H9 (cell line): Measurements from ENCODE around the gene PLXNA1. TPM values are rescaled to one million over a fixed set of nuclear protein-coding genes. Genes with fewer than 3 reads are reported as not detected.

Experiments used
- DNase-seq: peaks from one replicate; pipeline ENCODE4 v3.0.0-alpha.2; 2017
- H2AFZ ChIP-seq: one replicate; pipeline ENCODE4 v1.6.1; 2013; ENCODE audit warnings: mild to moderate bottlenecking, low read length, control low read depth, moderate library complexity
- H2AK5ac ChIP-seq: 2 replicates; pipeline ENCODE4 v1.6.1; 2013; ENCODE audit warnings: low read length, control low read depth, mixed read lengths; ENCODE audit not compliant: insufficient read length
- H2BK120ac ChIP-seq: one replicate; pipeline ENCODE4 v1.6.1; 2013; ENCODE audit warnings: low read depth, mild to moderate bottlenecking, low read length, control low read depth, inconsistent platforms; ENCODE audit not compliant: poor library complexity, severe bottlenecking
- H2BK12ac ChIP-seq: 2 replicates; pipeline ENCODE4 v1.6.1; 2013; ENCODE audit warnings: low read length, control low read depth, mixed read lengths, low read depth; ENCODE audit not compliant: insufficient read length
- H2BK15ac ChIP-seq: 2 replicates; pipeline ENCODE4 v1.6.1; 2013; ENCODE audit warnings: low read depth, low read length, control low read depth
- H2BK20ac ChIP-seq: one replicate; pipeline ENCODE4 v1.6.1; 2013; ENCODE audit warnings: low read depth, mild to moderate bottlenecking, low read length, control low read depth, inconsistent platforms; ENCODE audit not compliant: poor library complexity, severe bottlenecking
- H2BK5ac ChIP-seq: 2 replicates; pipeline ENCODE4 v1.6.1; 2013; ENCODE audit warnings: low read length, control low read depth, mixed read lengths; ENCODE audit not compliant: insufficient read length
- H3K14ac ChIP-seq: 2 replicates; pipeline ENCODE4 v1.6.1; 2013; ENCODE audit warnings: low read length, control low read depth; ENCODE audit not compliant: insufficient read depth
- H3K18ac ChIP-seq: 2 replicates; pipeline ENCODE4 v1.6.1; 2013; ENCODE audit warnings: low read depth, mild to moderate bottlenecking, mixed read lengths, low read length, control low read depth; ENCODE audit not compliant: insufficient read length
- H3K23ac ChIP-seq: 2 replicates; pipeline ENCODE4 v1.6.1; 2013; ENCODE audit warnings: low read length, control low read depth, mixed read lengths, low read depth; ENCODE audit not compliant: insufficient read length
- H3K23me2 ChIP-seq: 2 replicates; pipeline ENCODE4 v1.6.1; 2013; ENCODE audit warnings: low read depth, mild to moderate bottlenecking, mixed read lengths, low read length, control low read depth; ENCODE audit not compliant: insufficient read length, poor library complexity, severe bottlenecking
- H3K27ac ChIP-seq: 2 replicates; pipeline ENCODE4 v1.5.1; 2013; ENCODE audit warnings: low read length, control low read depth, mixed read lengths, low read depth; ENCODE audit not compliant: insufficient read length
- H3K27me3 ChIP-seq: 2 replicates; pipeline ENCODE4 v1.6.1; 2013; ENCODE audit warnings: low read length, control low read depth, inconsistent platforms; ENCODE audit not compliant: insufficient read depth
- H3K4ac ChIP-seq: 2 replicates; pipeline ENCODE4 v1.6.1; 2013; ENCODE audit warnings: low read depth, mild to moderate bottlenecking, control low read depth, inconsistent platforms, low read length, moderate library complexity
- H3K4me1 ChIP-seq: 2 replicates; pipeline ENCODE4 v1.6.1; 2013; ENCODE audit warnings: low read length, control low read depth, inconsistent platforms; ENCODE audit not compliant: insufficient read depth
- H3K4me2 ChIP-seq: 2 replicates; pipeline ENCODE4 v1.6.1; 2013; ENCODE audit warnings: low read length, control low read depth, mixed read lengths; ENCODE audit not compliant: insufficient read length, insufficient read depth
- H3K56ac ChIP-seq: 2 replicates; pipeline ENCODE4 v1.6.1; 2013; ENCODE audit warnings: low read depth, mild to moderate bottlenecking, mixed read lengths, low read length, control low read depth; ENCODE audit not compliant: insufficient read length
- H3K79me1 ChIP-seq: 2 replicates; pipeline ENCODE4 v1.6.1; 2013; ENCODE audit warnings: low read depth, mild to moderate bottlenecking, moderate library complexity, low read length, control low read depth, inconsistent platforms; ENCODE audit not compliant: insufficient read depth, poor library complexity, severe bottlenecking
- H3K79me2 ChIP-seq: 2 replicates; pipeline ENCODE4 v1.6.1; 2013; ENCODE audit warnings: low read length, control low read depth, inconsistent platforms; ENCODE audit not compliant: insufficient read depth
- H3K9ac ChIP-seq: 2 replicates; pipeline ENCODE4 v1.6.1; 2013; ENCODE audit warnings: low read length, control low read depth, mixed read lengths; ENCODE audit not compliant: insufficient read length; ENCODE audit errors: extremely low read depth
- H3K9me3 ChIP-seq: one replicate; pipeline ENCODE4 v1.6.1; 2013; ENCODE audit warnings: low read depth, low read length, inconsistent platforms; ENCODE audit not compliant: control insufficient read depth
- H3T11ph ChIP-seq: one replicate; pipeline ENCODE4 v1.6.1; 2013; ENCODE audit warnings: mild to moderate bottlenecking, low read length, control low read depth, inconsistent platforms
- H4K20me1 ChIP-seq: one replicate; pipeline ENCODE4 v1.6.1; 2013; ENCODE audit not compliant: control insufficient read depth, insufficient read length, insufficient read depth
- H4K5ac ChIP-seq: 2 replicates; pipeline ENCODE4 v1.6.1; 2013; ENCODE audit warnings: low read depth, mild to moderate bottlenecking, mixed read lengths, low read length, control low read depth; ENCODE audit not compliant: insufficient read length
- H4K8ac ChIP-seq: replicated peaks from 2 replicates; pipeline ENCODE4 v1.6.1; 2013; ENCODE audit warnings: low read length, control low read depth, mixed read lengths, low read depth; ENCODE audit not compliant: insufficient read length
- H4K91ac ChIP-seq: 2 replicates; pipeline ENCODE4 v1.6.1; 2013; ENCODE audit warnings: low read depth, mild to moderate bottlenecking, moderate library complexity, mixed read lengths, low read length, control low read depth; ENCODE audit not compliant: insufficient read length
- H3K27ac Mint-ChIP-seq, 3 experiments: 2 replicates in 2 of 3; 3 replicates in 1 of 3; pipeline ENCODE4 v1.8.0; 2020 to 2021; ENCODE audit warnings: mixed read lengths in 3 of 3, mild to moderate bottlenecking in 1 of 3, moderate library complexity in 1 of 3
- H3K27me3 Mint-ChIP-seq: 2 replicates; pipeline ENCODE4 v1.8.0; 2021; ENCODE audit warnings: low read depth, mild to moderate bottlenecking, moderate library complexity, mixed read lengths
- H3K36me3 Mint-ChIP-seq, 3 experiments: 2 replicates in 2 of 3; 3 replicates in 1 of 3; pipeline ENCODE4 v1.8.0; 2020 to 2021; ENCODE audit warnings: low read depth in 3 of 3, mixed read lengths in 3 of 3; ENCODE audit not compliant: insufficient read depth in 1 of 3
- H3K4me1 Mint-ChIP-seq, 2 experiments: 2 replicates each; pipeline ENCODE4 v1.8.0; 2020; ENCODE audit warnings: mixed read lengths in 2 of 2
- H3K4me3 Mint-ChIP-seq, 2 experiments: 2 replicates in 1 of 2; 3 replicates in 1 of 2; pipeline ENCODE4 v1.8.0; 2020 to 2021; ENCODE audit warnings: mild to moderate bottlenecking in 2 of 2, mixed read lengths in 2 of 2, moderate library complexity in 1 of 2
- H3K9me3 Mint-ChIP-seq, 2 experiments: 2 replicates in 1 of 2; 3 replicates in 1 of 2; pipeline ENCODE4 v1.8.0; 2020; ENCODE audit warnings: mild to moderate bottlenecking in 2 of 2, mixed read lengths in 2 of 2, moderate library complexity in 1 of 2
- CTCF ChIP-seq: fragments of 200-600 bp; sonication (generic); conservative IDR thresholded peaks from 3 replicates; pipeline ENCODE4 v1.8.0; 2021; ENCODE audit warnings: antibody characterized with exemption, mild to moderate bottlenecking
- WGBS: extraction: QIAGEN DNeasy Blood & Tissue Kit; methylation state at CpG from one replicate; pipeline ENCODE4 v1.1.7; 2013; ENCODE audit warnings: missing lambda C conversion rate, low lambda C conversion rate, mixed read lengths; ENCODE audit not compliant: insufficient read length; ENCODE audit errors: extremely low coverage; 5-methylcytosine and 5-hydroxymethylcytosine counted together
- total RNA-seq: library from RNA; stranded (reverse); gene quantifications from 2 replicates; pipeline ENCODE4 v1.2.1, GENCODE V29; 2021

PLXNA1 gene
- total RNA-seq, 1 experiment from 2014 or later, result 42.1 TPM

DNA sequence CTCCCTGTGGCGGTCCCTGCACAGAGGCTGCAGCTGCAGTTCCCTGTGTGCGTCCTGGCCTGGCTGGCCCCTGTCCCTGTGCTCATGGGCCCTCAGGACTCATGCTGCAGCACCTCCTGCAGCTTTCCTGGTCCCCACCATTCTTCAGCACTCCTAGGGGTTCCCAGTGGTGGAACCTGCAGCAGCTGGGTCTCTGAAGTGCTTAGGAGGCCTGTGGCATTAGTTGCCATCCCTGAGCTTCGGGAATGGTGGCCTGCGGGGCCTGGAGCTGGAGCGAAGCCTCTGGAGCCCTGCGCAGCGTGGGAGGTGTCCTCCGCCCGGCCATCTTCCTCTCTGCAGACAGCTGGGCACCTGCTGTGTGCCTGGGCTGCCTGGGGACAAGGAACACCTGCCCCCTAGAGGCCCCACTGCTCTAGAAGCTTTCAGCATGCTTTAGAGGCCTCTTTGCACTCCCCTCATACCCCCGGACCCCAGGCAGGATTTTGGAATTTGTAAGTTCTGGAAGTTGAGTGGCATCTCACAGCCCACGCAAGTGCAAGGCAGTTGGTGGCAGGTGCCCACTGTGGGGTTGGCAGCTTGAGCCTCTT, 13.1 kb downstream of the PLXNA1 start:
- Histone ChIP-seq H3K79me1 (no peaks in the 10 kb centered on the region), H4K5ac (no peak overlapping the region), H3K27ac (no peak overlapping the region), H2AFZ (no peak overlapping the region), H3K18ac (no peak overlapping the region), H3K27me3 (no peaks in the 10 kb centered on the region), H4K8ac (no peak overlapping the region), H3K4ac (no peak overlapping the region), H3K4me1 (peaks cover 2% of the 10 kb centered on the region; the same call in 1 of the 2 replicates), H3T11ph (no peak overlapping the region), H3K14ac (no peak overlapping the region), H2BK120ac (no peak overlapping the region), H2BK5ac (no peak overlapping the region), H3K23ac (no peak overlapping the region), H3K56ac (no peak overlapping the region), H2AK5ac (no peak overlapping the region), H3K9me3 (no peaks in the 10 kb centered on the region), H3K9ac (no peak overlapping the region), H3K23me2 (no peaks in the 10 kb centered on the region), H2BK12ac (no peak overlapping the region), H4K20me1 (no peaks in the 10 kb centered on the region), H3K4me2 (no peak overlapping the region), H2BK15ac (no peak overlapping the region), H2BK20ac (no peak overlapping the region), H3K79me2 (no peaks in the 10 kb centered on the region; the same call in 1 of the 2 replicates), H4K91ac (no peak overlapping the region)
- Mint-ChIP-seq H3K36me3 (peaks cover 0 to 13% (median 9%) of the 10 kb centered on the region in 3 experiments; a peak in 3 of 7 replicates), H3K4me3 (no peak overlapping the region), H3K4me1 (peaks cover 2 to 8% of the 10 kb centered on the region in 2 experiments; a peak in 3 of 4 replicates), H3K27ac (no peak overlapping the region; a peak in 1 of 7 replicates), H3K27me3 (no peaks in the 10 kb centered on the region), H3K9me3 (no peaks in the 10 kb centered on the region)
- no peak for DNase-seq
- peak; percentile 32; the same call in 2 of the 3 replicates for TF ChIP-seq CTCF
- WGBS, result no CpG with 5 or more reads among the region's 11 CpGs
